OCI-LY3 (cell line): ENCODE measurements around the gene UBXN10.

Source experiments
- H2AFZ ChIP-seq: fragments of 200-600, 300-600 bp; shearing (Covaris generic); 2 replicates; pipeline ENCODE4 v1.6.0; 2014; ENCODE audit warnings: antibody characterized with exemption, low read depth, low read length
- H3K27ac ChIP-seq: fragments of 200-600, 300-600 bp; sonication (generic); 2 replicates; pipeline ENCODE4 v1.5.1; 2014; ENCODE audit warnings: mild to moderate bottlenecking, low read length, moderate library complexity, mixed read lengths
- H3K27me3 ChIP-seq: fragments of 200-600, 300-600 bp; sonication (generic); 2 replicates; pipeline ENCODE4 v1.6.1; 2014; ENCODE audit warnings: low read depth, low read length, mixed read lengths
- H3K36me3 ChIP-seq: fragments of 200-600, 300-600 bp; sonication (generic); replicated peaks from 2 replicates; pipeline ENCODE3; 2014; ENCODE audit warnings: low read depth, low read length, mixed read lengths
- H3K4me1 ChIP-seq: fragments of 300-600, 200-600 bp; sonication (generic); 2 replicates; pipeline ENCODE4 v1.6.1; 2014; ENCODE audit warnings: low read length, mixed read lengths
- H3K4me2 ChIP-seq: fragments of 200-600, 300-600 bp; sonication (generic); 2 replicates; pipeline ENCODE4 v1.6.1; 2014; ENCODE audit warnings: low read length, mixed read lengths
- H3K4me3 ChIP-seq: fragments of 300-600, 200-600 bp; sonication (generic); 2 replicates; pipeline ENCODE4 v1.5.1; 2014; ENCODE audit warnings: antibody characterized with exemption, mild to moderate bottlenecking, low read length, moderate library complexity
- H3K79me2 ChIP-seq: fragments of 300-600, 200-600 bp; shearing (Covaris generic); 2 replicates; pipeline ENCODE4 v1.6.1; 2014; ENCODE audit warnings: mild to moderate bottlenecking, low read length, mixed read lengths
- H3K9ac ChIP-seq: fragments of 300-600, 200-600 bp; shearing (Covaris generic); 2 replicates; pipeline ENCODE4 v1.6.0; 2014; ENCODE audit warnings: mild to moderate bottlenecking, low read length, moderate library complexity
- H3K9me3 ChIP-seq: fragments of 200-600, 300-600 bp; shearing (Covaris generic); 2 replicates; pipeline ENCODE4 v1.6.1; 2014; ENCODE audit warnings: low read length, mixed read lengths; ENCODE audit not compliant: insufficient read depth
- H4K20me1 ChIP-seq: fragments of 200-600, 300-600 bp; sonication (generic); 2 replicates; pipeline ENCODE4 v1.6.1; 2016; ENCODE audit warnings: low read length, mixed read lengths; ENCODE audit not compliant: insufficient read depth
- CTCF ChIP-seq: fragments of 200-600, 300-600 bp; sonication (generic); IDR thresholded peaks from 2 replicates; pipeline ENCODE4 v1.5.1; 2014; ENCODE audit warnings: antibody characterized with exemption, low read length, low read depth
- EZH2phosphoT487 ChIP-seq: fragments of 200-600 bp; shearing (Covaris generic); IDR thresholded peaks from 2 replicates; pipeline ENCODE4 v1.6.1; 2018; ENCODE audit warnings: antibody characterized with exemption, mixed run types, low read depth

The UBXN10 gene

DNA sequence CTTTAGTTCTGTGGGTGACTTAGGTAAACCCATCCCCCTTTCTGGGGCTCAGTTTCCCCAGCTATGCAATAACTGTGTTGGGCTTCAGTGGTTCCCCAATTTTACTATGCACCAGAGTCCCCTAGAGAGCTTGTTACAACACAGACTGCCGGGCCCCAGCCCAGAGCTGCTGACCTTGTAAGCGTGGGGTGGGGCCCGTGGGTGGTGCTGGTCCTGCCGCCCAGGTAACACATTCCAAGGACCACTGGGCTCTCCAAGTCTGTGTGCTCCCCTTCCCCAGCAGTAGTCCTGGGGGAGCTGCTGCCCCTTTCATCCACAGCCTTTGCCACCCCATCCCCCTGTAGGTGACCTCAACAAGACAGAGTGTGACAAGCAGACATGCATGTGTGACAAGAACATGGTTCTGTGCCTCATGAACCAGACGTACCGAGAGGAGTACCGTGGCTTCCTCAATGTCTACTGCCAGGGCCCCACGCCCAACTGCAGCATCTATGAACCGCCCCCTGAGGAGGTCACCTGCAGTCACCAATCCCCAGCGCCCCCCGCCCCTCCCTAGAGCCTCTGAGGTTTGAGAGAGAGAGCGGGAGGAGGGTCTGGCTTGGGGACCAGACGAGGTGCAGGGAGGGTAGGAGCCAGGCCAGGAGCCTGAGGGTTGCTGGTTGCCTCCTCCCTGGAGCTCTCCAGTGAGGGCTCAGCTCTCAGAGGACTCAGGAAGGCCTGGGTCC lies 37.9 kb upstream of the UBXN10 start:
- Histone ChIP-seq H3K4me2 (no peak overlapping the region), H2AFZ (no peak overlapping the region), H3K79me2 (no peaks in the 10 kb centered on the region), H4K20me1 (no peaks in the 10 kb centered on the region), H3K27ac (no peak overlapping the region), H3K9ac (no peak overlapping the region), H3K4me3 (no peak overlapping the region), H3K27me3 (no peaks in the 10 kb centered on the region), H3K9me3 (no peaks in the 10 kb centered on the region), H3K36me3 (no peaks in the 10 kb centered on the region), H3K4me1 (peaks cover 5% of the 10 kb centered on the region; the same call in 1 of the 2 replicates)
- TF ChIP-seq EZH2phosphoT487 (no peak), CTCF (no peak)

- H2AFZ ChIP-seq, result no peak overlapping the region
- H3K27me3 ChIP-seq, result no peaks in the 10 kb centered on the region
- no peaks in the 10 kb centered on the region for H3K9me3 ChIP-seq
- no peak overlapping the region for H3K4me2 ChIP-seq
- H3K9ac ChIP-seq, result no peak overlapping the region
- no peaks in the 10 kb centered on the region for H3K36me3 ChIP-seq
- no peak overlapping the region for H3K27ac ChIP-seq
- TF ChIP-seq EZH2phosphoT487, result no peak
- no peak for TF ChIP-seq CTCF
- H3K4me3 ChIP-seq, result no peak overlapping the region
- H3K4me1 ChIP-seq, result peaks cover 8% of the 10 kb centered on the region; the same call in 1 of the 2 replicates
- H4K20me1 ChIP-seq, result no peaks in the 10 kb centered on the region
- H3K79me2 ChIP-seq, result no peaks in the 10 kb centered on the region
These were observed 37.1 kb upstream of the UBXN10 start for GRCh38 chr1:20148571-20149500.

- no peaks in the 10 kb centered on the region for H3K27me3 ChIP-seq
- H3K4me1 ChIP-seq, result peaks cover 9% of the 10 kb centered on the region; the same call in 1 of the 2 replicates
- no peak overlapping the region for H3K4me3 ChIP-seq
- no peak overlapping the region for H3K27ac ChIP-seq
- no peaks in the 10 kb centered on the region for H3K79me2 ChIP-seq
- no peaks in the 10 kb centered on the region for H3K9me3 ChIP-seq
- H3K9ac ChIP-seq, result no peak overlapping the region
- H4K20me1 ChIP-seq, result no peaks in the 10 kb centered on the region
- H2AFZ ChIP-seq, result no peak overlapping the region
- TF ChIP-seq EZH2phosphoT487 (no peak), CTCF (no peak)
- H3K4me2 ChIP-seq, result no peak overlapping the region
- no peaks in the 10 kb centered on the region for H3K36me3 ChIP-seq
These were observed 36.1 kb upstream of the UBXN10 start for GRCh38 chr1:20149601-20150325.
